Measurements from ENCODE around the gene UBE2E2.

- TF ChIP-seq POLR2A (IDR thresholded peaks at IDR 0.05), result no peak
- no peak for TF ChIP-seq CTCF (IDR thresholded peaks at IDR 0.05)
Measured at GRCh38 chr3:23308986-23309625, 106.0 kb downstream of the UBE2E2 start.

All from esophagus squamous epithelium (tissue), 4 donors.